Activated CD4-positive, alpha-beta T cell treated with anti-CD3 and anti-CD28 coated beads for 36 hours (primary cell): ENCODE measurements around the gene MPRIP. TPM values are rescaled to one million over a fixed set of nuclear protein-coding genes. Genes with fewer than 3 reads are reported as not detected.
"Not testable (repeated sequence)": the region's sequence is repeated elsewhere in the genome, so short reads cannot be mapped to it uniquely, and the experiment has no call there.

Experiments used
- ATAC-seq: fragments of 200-7000 bp; cut with Tn5 transposase; one replicate; pipeline ENCODE4 v1.10.0; 2021; ENCODE audit warnings: mild to moderate bottlenecking, moderate library complexity
- CTCF ChIA-PET: fragments of 350-600 bp; sonication (Branson Sonifier 250); formaldehyde crosslinking; loops from one replicate; lab custom pipeline; 2021; ENCODE audit warnings: antibody characterized with exemption; lab: Charles Lee
- POLR2A ChIA-PET: fragments of 350-600 bp; sonication (Branson Sonifier 250); formaldehyde crosslinking; loops from one replicate; lab custom pipeline; 2021; ENCODE audit warnings: antibody characterized with exemption, inconsistent platforms; lab: Charles Lee
- DNase-seq: peaks from one replicate; pipeline ENCODE4 v3.0.0-alpha.2; 2020
- H3K27ac Mint-ChIP-seq: one replicate; pipeline ENCODE4 v1.8.0; 2021; ENCODE audit warnings: mixed read lengths
- H3K27me3 Mint-ChIP-seq: one replicate; pipeline ENCODE4 v1.8.0; 2021; ENCODE audit warnings: mixed read lengths
- H3K36me3 Mint-ChIP-seq: one replicate; pipeline ENCODE4 v1.8.0; 2021; ENCODE audit warnings: low read depth, mixed read lengths
- H3K4me1 Mint-ChIP-seq: one replicate; pipeline ENCODE4 v1.8.0; 2021; ENCODE audit warnings: mixed read lengths
- H3K4me3 Mint-ChIP-seq: one replicate; pipeline ENCODE4 v1.8.0; 2021; ENCODE audit warnings: mild to moderate bottlenecking, moderate library complexity, mixed read lengths
- H3K9me3 Mint-ChIP-seq: one replicate; pipeline ENCODE4 v1.8.0; 2021; ENCODE audit warnings: low read depth, mixed read lengths
- intact Hi-C, 2 experiments: fragments of 100-400 bp; cut with DNase I in 1 of 2; cut with micrococcal nuclease in 1 of 2; formaldehyde crosslinking; loops; one replicate each; pipeline versions ENCODE4 v1.14.2 to v1.15.1; 2022 to 2024; cut with DNase I, micrococcal nuclease
- total RNA-seq, 2 experiments: library from RNA; stranded (reverse); gene quantifications; one replicate each; pipeline ENCODE4 v1.2.3, GENCODE V29; 2021

MPRIP gene, protein sequence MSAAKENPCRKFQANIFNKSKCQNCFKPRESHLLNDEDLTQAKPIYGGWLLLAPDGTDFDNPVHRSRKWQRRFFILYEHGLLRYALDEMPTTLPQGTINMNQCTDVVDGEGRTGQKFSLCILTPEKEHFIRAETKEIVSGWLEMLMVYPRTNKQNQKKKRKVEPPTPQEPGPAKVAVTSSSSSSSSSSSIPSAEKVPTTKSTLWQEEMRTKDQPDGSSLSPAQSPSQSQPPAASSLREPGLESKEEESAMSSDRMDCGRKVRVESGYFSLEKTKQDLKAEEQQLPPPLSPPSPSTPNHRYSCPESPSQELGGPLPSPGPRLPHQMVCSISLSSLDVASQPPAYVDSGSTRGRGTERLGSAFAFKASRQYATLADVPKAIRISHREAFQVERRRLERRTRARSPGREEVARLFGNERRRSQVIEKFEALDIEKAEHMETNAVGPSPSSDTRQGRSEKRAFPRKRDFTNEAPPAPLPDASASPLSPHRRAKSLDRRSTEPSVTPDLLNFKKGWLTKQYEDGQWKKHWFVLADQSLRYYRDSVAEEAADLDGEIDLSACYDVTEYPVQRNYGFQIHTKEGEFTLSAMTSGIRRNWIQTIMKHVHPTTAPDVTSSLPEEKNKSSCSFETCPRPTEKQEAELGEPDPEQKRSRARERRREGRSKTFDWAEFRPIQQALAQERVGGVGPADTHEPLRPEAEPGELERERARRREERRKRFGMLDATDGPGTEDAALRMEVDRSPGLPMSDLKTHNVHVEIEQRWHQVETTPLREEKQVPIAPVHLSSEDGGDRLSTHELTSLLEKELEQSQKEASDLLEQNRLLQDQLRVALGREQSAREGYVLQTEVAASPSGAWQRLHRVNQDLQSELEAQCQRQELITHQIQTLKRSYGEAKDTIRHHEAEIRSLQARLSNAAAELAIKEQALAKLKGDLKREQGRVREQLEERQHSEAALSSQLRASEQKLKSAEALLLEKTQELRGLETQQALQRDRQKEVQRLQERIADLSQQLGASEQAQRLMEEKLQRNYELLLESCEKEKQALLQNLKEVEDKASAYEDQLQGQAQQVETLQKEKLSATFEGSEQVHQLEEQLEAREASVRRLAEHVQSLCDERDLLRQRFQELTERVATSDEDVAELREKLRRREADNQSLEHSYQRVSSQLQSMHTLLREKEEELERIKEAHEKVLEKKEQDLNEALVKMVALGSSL (N-terminal part only)
- total RNA-seq: 100 to 1,000 TPM; 131 to 179 TPM

DNA sequence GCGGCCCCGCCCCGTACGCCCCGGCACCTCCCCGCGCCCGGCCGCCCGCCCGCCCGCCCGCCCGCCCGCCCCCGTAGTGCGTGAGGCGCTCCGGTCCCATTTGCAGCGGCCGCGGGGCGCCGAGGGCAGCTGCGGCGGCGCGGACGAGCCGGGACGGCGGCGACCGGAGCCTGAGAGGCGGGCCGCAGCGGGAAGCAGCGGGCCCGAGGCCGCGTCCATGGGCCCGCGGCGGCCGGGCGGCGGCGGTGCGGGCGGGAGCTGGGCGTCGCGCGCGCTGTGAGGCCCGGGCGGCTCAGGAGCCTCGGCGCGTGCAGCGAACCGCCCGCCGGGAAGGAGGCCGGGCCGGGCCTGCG, at the start of gene MPRIP:
MPRIP (plus strand) TSS at position 74 of the 353 bp plus-strand sequence. CDS start 392 bp downstream, outside the sequence.
- POLR2A ChIA-PET: no interaction called here
- intact Hi-C loops: loop anchor here (1.0 to 10.0 kb wide), 10 partner anchors 40 to 795 kb away; partner anchors contain the start of genes COPS3 (in 1 of the 2), FLCN (in 1 of the 2), MED9 (in 1 of the 2) and NT5M (in 1 of the 2)
- H3K27me3 Mint-ChIP-seq: no peaks in the 10 kb centered on the region
- peak within 1 kb of the TSS; percentile 85 for H3K27ac Mint-ChIP-seq
- DNase-seq (no peak), ATAC-seq (peak; percentile 5)
- no peaks in the 10 kb centered on the region for H3K9me3 Mint-ChIP-seq
- H3K4me3 Mint-ChIP-seq: peak within 1 kb of the TSS; percentile 84
- H3K4me1 Mint-ChIP-seq: peaks cover 47% of the 10 kb centered on the region
- CTCF ChIA-PET: interaction anchor here (1.2 kb wide), 1 partner anchor 26 kb away, joined by 3 read pairs; no protein-coding TSS in a partner anchor
- no peaks in the 10 kb centered on the region for H3K36me3 Mint-ChIP-seq

DNA sequence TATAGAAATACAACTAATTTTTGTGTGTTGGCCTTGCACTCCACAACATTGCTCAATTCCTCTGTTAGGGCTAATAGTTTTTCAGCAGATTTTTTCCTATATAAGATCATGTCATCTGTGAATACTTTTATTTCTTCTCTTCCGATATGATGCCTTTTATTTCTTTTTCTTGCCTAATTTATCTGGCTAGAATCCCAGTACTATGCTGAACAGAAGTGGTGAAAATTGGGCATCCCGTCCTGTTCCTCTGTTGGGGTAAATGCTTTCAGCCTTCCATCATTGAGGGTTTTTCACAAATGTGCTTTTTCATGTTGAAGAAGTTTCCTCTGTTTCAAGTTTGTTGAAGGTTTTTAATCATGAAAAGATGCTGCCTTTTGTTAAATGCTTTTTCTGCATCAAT, 47.6 kb upstream of the MPRIP start:
- no peaks in the 10 kb centered on the region for H3K36me3 Mint-ChIP-seq
- POLR2A ChIA-PET: no interaction called here

GRCh38 chr17:16995930-16996329, 46.3 kb upstream of the MPRIP start:
- Mint-ChIP-seq H3K36me3 (no peaks in the 10 kb centered on the region), H3K27ac (no peak overlapping the region), H3K4me1 (peaks cover 4% of the 10 kb centered on the region), H3K4me3 (no peak overlapping the region), H3K9me3 (no peaks in the 10 kb centered on the region), H3K27me3 (no peaks in the 10 kb centered on the region)
- DNase-seq: no peak
- ATAC-seq: no peak
- intact Hi-C loops: no loop called here
- ChIA-PET POLR2A (no interaction called here), CTCF (interaction anchor here (1.2 kb wide), 1 partner anchor 45 kb away, joined by 5 read pairs; no protein-coding TSS in a partner anchor)

More for the DNA sequence above, 47.6 kb upstream of the MPRIP start:
- intact Hi-C loops: no loop called here
- CTCF ChIA-PET: interaction anchor here (0.6 to 0.8 kb wide), 2 partner anchors 109 to 336 kb away, joined by 3 to 4 read pairs; no protein-coding TSS in a partner anchor
- Mint-ChIP-seq H3K4me3 (no peak overlapping the region), H3K27ac (no peak overlapping the region), H3K27me3 (no peaks in the 10 kb centered on the region), H3K4me1 (peaks cover 16% of the 10 kb centered on the region), H3K9me3 (no peaks in the 10 kb centered on the region)
- DNase-seq: no peak
- ATAC-seq: no peak

- ATAC-seq, DNase-seq, CTCF ChIA-PET, H3K36me3 Mint-ChIP-seq, H3K27me3 Mint-ChIP-seq, H3K27ac Mint-ChIP-seq, POLR2A ChIA-PET, intact Hi-C loops, H3K9me3 Mint-ChIP-seq, H3K4me3 Mint-ChIP-seq, H3K4me1 Mint-ChIP-seq: not testable (repeated sequence)
Measured at GRCh38 chr17:16996726-16997125, 45.5 kb upstream of the MPRIP start.

DNA sequence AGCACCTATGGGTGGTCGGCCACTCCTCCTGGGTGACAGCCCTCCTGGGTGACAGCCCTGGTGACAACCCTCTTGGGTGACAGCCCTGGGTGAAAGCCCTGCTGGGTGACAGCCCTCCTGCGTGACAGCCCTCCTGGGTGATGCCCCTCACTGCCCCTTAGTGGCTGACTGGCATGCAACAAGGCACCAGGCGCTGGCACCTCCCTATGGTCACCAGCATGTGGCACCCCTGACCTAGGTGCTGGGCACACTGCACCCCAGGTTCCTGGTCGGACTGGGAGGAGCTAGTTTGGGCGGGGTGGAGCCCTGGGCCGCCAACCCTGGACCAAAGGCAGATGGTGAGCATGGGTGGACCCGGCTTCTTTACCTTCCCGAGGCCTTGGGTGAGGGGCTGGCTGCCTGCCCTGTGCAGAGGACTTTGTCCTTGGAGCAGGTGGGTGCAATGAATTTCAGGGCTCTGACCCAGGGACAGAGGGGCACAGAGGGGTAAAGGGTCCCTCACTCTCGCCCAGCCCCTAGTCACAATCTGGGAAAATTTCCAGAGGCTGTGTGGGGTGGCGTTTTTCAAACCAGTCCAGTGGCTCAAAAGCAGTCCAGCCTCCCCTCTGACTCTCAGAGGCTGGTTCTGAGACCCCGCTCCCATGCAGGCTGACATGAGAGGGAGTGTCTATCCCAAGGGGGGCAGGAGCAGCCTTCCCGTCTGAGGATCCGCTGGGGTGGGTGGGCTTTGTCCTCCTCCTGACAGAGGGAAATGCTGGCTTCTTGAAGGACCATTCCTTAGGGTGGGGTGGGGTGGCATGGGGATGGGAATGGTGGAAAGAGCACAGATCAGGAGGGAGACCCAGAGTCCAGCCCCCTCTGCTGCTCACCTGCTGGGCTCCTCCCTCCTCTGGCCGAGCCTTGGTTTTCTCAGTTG, 44.5 kb upstream of the MPRIP start:
- peak; percentile 29 for DNase-seq
- Mint-ChIP-seq H3K27ac (no peak overlapping the region), H3K9me3 (no peaks in the 10 kb centered on the region), H3K36me3 (no peaks in the 10 kb centered on the region), H3K4me3 (no peak overlapping the region), H3K4me1 (no peaks in the 10 kb centered on the region), H3K27me3 (no peaks in the 10 kb centered on the region)
- no peak for ATAC-seq
- ChIA-PET CTCF (no interaction called here), POLR2A (no interaction called here)
- intact Hi-C loops: no loop called here

GRCh38 chr17:16999931-17000625, 42.2 kb upstream of the MPRIP start:
- Mint-ChIP-seq H3K27me3 (no peaks in the 10 kb centered on the region), H3K27ac (no peak overlapping the region), H3K4me1 (no peaks in the 10 kb centered on the region), H3K36me3 (no peaks in the 10 kb centered on the region), H3K9me3 (no peaks in the 10 kb centered on the region), H3K4me3 (no peak overlapping the region)
- ChIA-PET POLR2A (interaction anchor here (0.7 kb wide), 1 partner anchor 13 kb away, joined by 3 read pairs; no protein-coding TSS in a partner anchor), CTCF (interaction anchor here (0.8 to 1.9 kb wide), 6 partner anchors 11 to 312 kb away, joined by 3 to 8 read pairs (median 4); no protein-coding TSS in a partner anchor)
- no peak for DNase-seq
- ATAC-seq: no peak
- intact Hi-C loops: loop anchor here (5.0 to 10.0 kb wide), 4 partner anchors 147 to 642 kb away; partner anchors contain the start of gene FLCN (in 2 of the 2)

GRCh38 chr17:17001076-17001777, 41.0 kb upstream of the MPRIP start:
- Mint-ChIP-seq H3K9me3 (no peaks in the 10 kb centered on the region), H3K4me3 (no peak overlapping the region), H3K27me3 (no peaks in the 10 kb centered on the region), H3K36me3 (no peaks in the 10 kb centered on the region), H3K27ac (no peak overlapping the region), H3K4me1 (no peaks in the 10 kb centered on the region)
- CTCF ChIA-PET: interaction anchor here (0.7 to 1.9 kb wide), 6 partner anchors 12 to 311 kb away, joined by 3 to 8 read pairs (median 4); no protein-coding TSS in a partner anchor
- intact Hi-C loops: loop anchor here (1.0 to 10.0 kb wide), 5 partner anchors 146 to 641 kb away; partner anchors contain the start of gene FLCN (in 2 of the 2)
- POLR2A ChIA-PET: no interaction called here
- no peak for DNase-seq
- peak; percentile 15 for ATAC-seq

DNA sequence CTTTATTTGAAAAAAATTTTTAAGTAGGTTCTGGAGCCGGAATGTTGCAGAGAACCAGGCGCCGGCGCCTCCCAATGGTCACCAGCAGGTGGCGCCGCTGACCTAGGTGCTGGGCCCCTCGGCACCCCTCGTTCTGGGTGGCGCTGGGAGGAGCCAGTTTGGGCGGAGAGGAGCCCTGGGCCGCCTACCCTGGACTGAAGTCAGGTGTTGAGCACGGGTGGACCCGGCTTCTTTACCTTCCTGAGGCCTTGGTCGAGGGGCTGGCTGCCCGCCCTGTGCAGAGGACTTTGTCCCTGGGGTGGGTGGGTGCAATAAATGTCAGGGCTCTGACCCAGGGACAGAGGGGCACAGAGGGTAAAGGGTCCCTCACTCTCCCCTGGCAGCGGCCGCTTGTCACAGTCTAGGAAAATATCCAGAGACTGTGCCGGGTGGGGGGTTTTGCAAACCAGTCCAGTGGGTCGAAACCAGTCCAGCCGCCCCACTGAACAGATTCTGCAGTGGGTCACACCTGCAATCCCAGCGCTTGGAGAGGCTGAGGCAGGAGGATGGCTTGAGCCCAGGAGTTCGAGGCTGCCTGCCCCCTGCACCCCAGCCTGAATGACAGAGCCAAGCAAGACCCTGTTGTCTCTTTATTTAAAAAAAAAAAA, 40.3 kb upstream of the MPRIP start:
- Mint-ChIP-seq H3K36me3 (no peaks in the 10 kb centered on the region), H3K4me3 (no peak overlapping the region), H3K9me3 (no peaks in the 10 kb centered on the region), H3K27ac (no peak overlapping the region), H3K27me3 (no peaks in the 10 kb centered on the region), H3K4me1 (no peaks in the 10 kb centered on the region)
- ChIA-PET POLR2A (no interaction called here), CTCF (no interaction called here)
- DNase-seq (peak; percentile 88), ATAC-seq (peak; percentile 98)
- intact Hi-C loops: loop anchor here (1.0 to 10.0 kb wide), 9 partner anchors 41 to 640 kb away; partner anchors contain the start of genes FLCN (in 2 of the 2) and MPRIP (in 1 of the 2)
